GM12891 (cell line): ENCODE data around the gene EIF5A2.

ENCODE experiments used
- PAX5 ChIP-seq: IDR thresholded peaks from 2 replicates; pipeline ENCODE4 v1.6.1; 2011; ENCODE audit warnings: low read length, moderate library complexity, mild to moderate bottlenecking; ENCODE audit not compliant: insufficient read depth, severe bottlenecking
- POLR2A ChIP-seq: IDR thresholded peaks from 2 replicates; pipeline ENCODE4 v1.6.1; 2011; ENCODE audit warnings: low read depth, low read length, control low read depth
- POLR2AphosphoS5 ChIP-seq: IDR thresholded peaks from 2 replicates; pipeline ENCODE4 v1.6.1; 2011; ENCODE audit warnings: low read depth, low read length, control low read depth
- POU2F2 ChIP-seq: IDR thresholded peaks from 2 replicates; pipeline ENCODE4 v1.6.1; 2011; ENCODE audit warnings: low read depth, mild to moderate bottlenecking, control low read depth, low read length, moderate library complexity
- SPI1 ChIP-seq: IDR thresholded peaks from 2 replicates; pipeline ENCODE4 v1.6.1; 2011; ENCODE audit warnings: low read depth, low read length, control low read depth
- TAF1 ChIP-seq: IDR thresholded peaks from 2 replicates; pipeline ENCODE4 v1.6.1; 2011; ENCODE audit warnings: low read depth, low read length, control low read depth

DNA sequence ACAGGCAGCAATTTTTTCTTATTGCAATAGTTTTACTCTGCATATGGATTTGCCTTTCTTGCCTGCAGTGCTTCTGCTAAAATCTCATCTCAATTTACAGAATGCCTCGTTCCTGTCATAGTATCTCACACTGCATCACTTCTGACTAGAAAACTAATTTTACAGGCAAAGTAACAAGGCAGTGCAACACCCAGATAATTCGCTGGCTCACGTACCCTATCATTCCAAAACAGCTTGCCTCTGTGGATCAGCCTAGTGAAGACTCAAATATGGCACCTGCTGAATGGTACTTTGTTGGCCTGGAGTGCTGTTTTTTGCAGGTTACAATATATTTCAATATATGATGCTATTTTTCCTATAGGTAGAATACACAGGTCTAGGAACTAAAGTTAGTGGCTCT, 5.3 kb downstream of the EIF5A2 start:
- TF ChIP-seq POLR2A (no peak), POLR2AphosphoS5 (no peak), TAF1 (no peak), POU2F2 (no peak), SPI1 (no peak), PAX5 (no peak)
